ENCODE results near the gene CDKN2AIPNL.

CDKN2AIPNL gene

DNA sequence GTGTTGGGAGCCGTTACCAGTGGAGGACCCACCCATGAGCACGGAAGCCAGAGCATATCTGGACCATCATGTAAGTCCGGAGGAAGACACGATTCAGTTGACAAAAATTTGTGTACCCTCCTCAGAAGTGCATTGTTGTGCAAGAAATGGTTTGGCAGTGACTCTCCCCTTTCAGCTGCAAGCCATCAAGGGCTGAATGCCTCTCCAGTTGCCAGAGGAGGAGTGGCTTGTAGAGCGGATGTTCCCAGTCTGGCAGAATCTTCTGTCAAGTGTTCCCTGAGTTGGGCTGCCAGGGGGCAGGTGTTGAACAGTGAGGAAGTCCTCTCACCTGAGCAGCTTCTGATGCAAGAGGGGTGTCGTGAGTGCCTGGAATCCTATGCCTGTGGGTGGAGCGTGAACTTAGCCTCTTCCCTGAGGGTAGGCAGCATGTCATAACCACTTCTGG lies 27.6 kb upstream of the CDKN2AIPNL start:
- DNase-seq (ENCODE audit: low spot score), result no peak
- in situ Hi-C loops (cut with MboI; ENCODE audit: low pct_unique_long_range_greater_than_20kb, low sequenced_read_pairs, unreplicated experiment), result no loop called here
- TF ChIP-seq CTCF (IDR thresholded peaks at IDR 0.05; ENCODE audit: extremely low read depth, insufficient read depth, missing control alignments), result no peak

- no peak for DNase-seq (ENCODE audit: low spot score)
- in situ Hi-C loops (cut with MboI; ENCODE audit: low pct_unique_long_range_greater_than_20kb, low sequenced_read_pairs, unreplicated experiment), result no loop called here
- no peak for TF ChIP-seq CTCF (IDR thresholded peaks at IDR 0.05; ENCODE audit: extremely low read depth, insufficient read depth, missing control alignments)
Observed at GRCh38 chr5:134438721-134439123, 27.0 kb upstream of the CDKN2AIPNL start.

DNA sequence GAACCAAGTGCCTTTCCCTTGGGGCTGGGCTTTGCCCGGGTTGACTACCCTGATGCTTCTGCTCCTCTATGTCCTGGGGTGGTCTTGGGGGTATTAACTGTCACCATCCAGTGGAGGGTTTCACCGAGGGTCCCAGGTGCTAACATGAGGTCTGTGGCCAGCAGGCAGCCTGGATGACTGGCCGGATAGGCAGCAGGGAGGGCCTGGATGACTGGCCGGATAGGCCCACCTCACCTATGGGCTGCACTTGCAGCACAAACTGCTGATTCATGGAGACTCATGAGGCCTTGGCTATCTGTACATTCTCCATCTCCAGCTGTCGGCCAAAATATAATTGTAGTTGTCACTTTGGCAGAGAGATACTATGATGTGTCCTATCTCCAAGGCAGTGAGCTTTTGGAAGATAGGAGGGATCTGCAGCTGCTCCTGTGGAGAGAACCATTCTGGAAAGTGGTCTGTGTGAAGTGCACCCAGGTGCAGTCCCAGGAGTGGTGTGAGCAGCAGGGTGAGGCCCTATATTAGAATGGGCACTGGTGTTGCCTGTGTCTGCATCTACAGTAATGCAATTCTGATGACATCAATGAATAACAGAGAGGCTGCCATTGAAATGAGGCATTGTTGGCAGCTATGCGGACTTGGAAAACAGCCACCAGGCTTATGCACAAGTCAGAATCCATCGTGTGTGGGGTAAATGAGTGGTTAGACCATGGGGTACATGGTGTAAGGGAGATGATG lies 26.3 kb upstream of the CDKN2AIPNL start:
- TF ChIP-seq CTCF (IDR thresholded peaks at IDR 0.05; ENCODE audit: extremely low read depth, insufficient read depth, missing control alignments), result no peak
- in situ Hi-C loops (cut with MboI; ENCODE audit: low pct_unique_long_range_greater_than_20kb, low sequenced_read_pairs, unreplicated experiment), result no loop called here
- DNase-seq (ENCODE audit: low spot score), result no peak

- in situ Hi-C loops (cut with MboI; ENCODE audit: low pct_unique_long_range_greater_than_20kb, low sequenced_read_pairs, unreplicated experiment), result no loop called here
- DNase-seq (ENCODE audit: low spot score), result no peak
Observed at GRCh38 chr5:134437340-134437846, 25.7 kb upstream of the CDKN2AIPNL start.

GRCh38 chr5:134436523-134437339 lies 25.1 kb upstream of the CDKN2AIPNL start:
- peak; percentile 62 for DNase-seq (ENCODE audit: low spot score)
- TF ChIP-seq CTCF (IDR thresholded peaks at IDR 0.05; ENCODE audit: extremely low read depth, insufficient read depth, missing control alignments), result no peak
- in situ Hi-C loops (cut with MboI; ENCODE audit: low pct_unique_long_range_greater_than_20kb, low sequenced_read_pairs, unreplicated experiment), result no loop called here

More at GRCh38 chr5:134437340-134437846, 25.7 kb upstream of the CDKN2AIPNL start:
- TF ChIP-seq CTCF (IDR thresholded peaks at IDR 0.05; ENCODE audit: extremely low read depth, insufficient read depth, missing control alignments), result no peak

DNA sequence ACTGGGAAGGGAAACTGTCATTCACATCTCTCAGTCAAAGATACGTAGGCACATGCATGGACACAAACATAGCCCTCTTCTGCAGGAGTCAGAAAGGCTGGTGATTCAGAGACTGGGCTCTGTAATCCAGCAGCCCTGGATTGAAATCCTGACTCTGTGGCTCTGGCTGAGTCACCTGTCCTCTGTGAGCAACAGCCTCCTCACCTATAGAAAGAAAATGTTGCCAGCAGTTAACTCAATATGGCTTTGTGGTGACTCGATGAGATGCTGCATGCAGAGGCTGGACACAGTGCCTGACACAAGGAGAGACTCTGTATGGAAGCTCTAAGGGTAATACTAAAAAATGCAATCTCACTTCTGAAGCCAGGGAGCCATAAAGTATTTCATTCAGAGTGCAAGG lies 23.9 kb upstream of the CDKN2AIPNL start:
- in situ Hi-C loops (cut with MboI; ENCODE audit: low pct_unique_long_range_greater_than_20kb, low sequenced_read_pairs, unreplicated experiment), result no loop called here
- no peak for TF ChIP-seq CTCF (IDR thresholded peaks at IDR 0.05; ENCODE audit: extremely low read depth, insufficient read depth, missing control alignments)
- DNase-seq (ENCODE audit: low spot score), result no peak
